CD4-positive, CD25-positive, alpha-beta regulatory T cell (primary cell): ENCODE measurements around the gene TACR1. TPM values are rescaled to one million over a fixed set of nuclear protein-coding genes. Genes with fewer than 3 reads are reported as not detected.
"Not testable (repeated sequence)": the region's sequence is repeated elsewhere in the genome, so short reads cannot be mapped to it uniquely, and the experiment has no call there.

Source experiments
- ATAC-seq, 2 donors: fragments of 150-1000 bp; cut with Tn5 transposase; one replicate each; pipeline ENCODE4 v1.10.0; 2021; ENCODE audit warnings: low read depth in 2 of 2, moderate number of reproducible peaks in 2 of 2, moderate library complexity in 1 of 2
- DNase-seq, 3 donors: peaks; one replicate each; pipeline versions ENCODE4 v3.0.0 to v3.0.0-alpha.2; 2012 to 2022; ENCODE audit warnings: mixed read lengths in 1 of 3
- H3K27ac ChIP-seq: one replicate; pipeline ENCODE4 v1.7.0; 2013; ENCODE audit warnings: mild to moderate bottlenecking, low read length; ENCODE audit not compliant: insufficient read depth, poor library complexity, severe bottlenecking
- H3K27me3 ChIP-seq: one replicate; pipeline ENCODE4 v1.7.0; 2013; ENCODE audit warnings: low read length; ENCODE audit not compliant: control insufficient read depth, insufficient read depth
- H3K36me3 ChIP-seq: one replicate; pipeline ENCODE4 v1.7.0; 2013; ENCODE audit warnings: mild to moderate bottlenecking, low read length, moderate library complexity; ENCODE audit not compliant: control insufficient read depth, insufficient read depth
- H3K4me1 ChIP-seq: 2 replicates; pipeline ENCODE4 v1.7.0; 2013; ENCODE audit warnings: mild to moderate bottlenecking, low read length; ENCODE audit not compliant: insufficient read depth, control insufficient read depth, poor library complexity, severe bottlenecking
- H3K4me3 ChIP-seq: one replicate; pipeline ENCODE4 v1.7.0; 2013; ENCODE audit warnings: low read depth, mild to moderate bottlenecking, low read length, moderate library complexity
- H3K9me3 ChIP-seq, 2 experiments: 1 replicate in 1 of 2; 2 replicates in 1 of 2; pipeline ENCODE4 v1.7.0; 2013; ENCODE audit warnings: low read length in 2 of 2, mild to moderate bottlenecking in 1 of 2, moderate library complexity in 1 of 2; ENCODE audit not compliant: control insufficient read depth in 2 of 2
- H3K27ac Mint-ChIP-seq, 3 donors: one replicate each; pipeline ENCODE4 v1.8.0; 2020 to 2022; ENCODE audit warnings: mild to moderate bottlenecking in 3 of 3, mixed read lengths in 3 of 3, moderate library complexity in 2 of 3
- H3K27me3 Mint-ChIP-seq: one replicate; pipeline ENCODE4 v1.8.0; 2022; ENCODE audit warnings: mild to moderate bottlenecking, mixed read lengths
- H3K36me3 Mint-ChIP-seq: one replicate; pipeline ENCODE4 v1.8.0; 2020; ENCODE audit warnings: mixed read lengths
- H3K4me1 Mint-ChIP-seq, 4 donors: one replicate each; pipeline ENCODE4 v1.8.0; 2020 to 2022; ENCODE audit warnings: mixed read lengths in 4 of 4, mild to moderate bottlenecking in 1 of 4
- H3K4me3 Mint-ChIP-seq, 4 donors: one replicate each; pipeline ENCODE4 v1.8.0; 2020 to 2022; ENCODE audit warnings: mild to moderate bottlenecking in 4 of 4, mixed read lengths in 4 of 4, moderate library complexity in 3 of 4
- H3K9me3 Mint-ChIP-seq, 7 donors: one replicate each; pipeline ENCODE4 v1.8.0; 2020 to 2022; ENCODE audit warnings: mixed read lengths in 7 of 7, mild to moderate bottlenecking in 3 of 7, moderate library complexity in 2 of 7
- polyA plus RNA-seq, 4 donors: library from polyadenylated mRNA; unstranded; fragments of 300-500 nt; fragmentation: Illumina TruSeq; gene quantifications; one replicate each; pipeline ENCODE4 v1.2.3, GENCODE V29; 2021
- total RNA-seq: library from RNA; stranded (reverse); gene quantifications from one replicate; pipeline ENCODE4 v1.2.3, GENCODE V29; 2022

Gene TACR1
- total and polyA plus RNA-seq, 5 donors from 2014 or later = 0.09 TPM; not detected in 4

DNA sequence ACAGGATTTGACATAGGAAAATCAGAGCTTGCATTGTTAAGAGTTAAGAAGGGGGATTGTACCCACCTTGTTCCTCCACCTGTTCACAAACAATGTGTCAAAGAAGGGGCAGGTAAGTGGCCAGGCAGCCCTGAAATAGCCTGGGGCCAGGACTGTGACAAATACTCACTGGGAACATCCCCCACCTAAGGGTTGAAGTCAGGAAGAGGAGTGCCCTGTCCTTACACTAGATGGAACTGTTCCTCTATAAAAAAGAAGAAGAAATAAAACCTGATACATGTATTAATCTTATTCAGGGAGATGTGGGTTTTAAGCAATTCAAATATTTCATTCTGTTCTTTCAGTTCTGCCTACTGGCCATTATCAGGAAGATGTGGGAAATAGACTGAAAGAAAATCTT is 41.9 kb downstream of the TACR1 start:
- H3K4me1 ChIP-seq = no peaks in the 10 kb centered on the region
- no peaks in the 10 kb centered on the region for H3K9me3 Mint-ChIP-seq
- H3K36me3 Mint-ChIP-seq = no peaks in the 10 kb centered on the region
- H3K36me3 ChIP-seq = no peaks in the 10 kb centered on the region
- no peak for DNase-seq
- no peak overlapping the region for H3K27ac Mint-ChIP-seq
- H3K27me3 ChIP-seq = peaks cover 3% of the 10 kb centered on the region
- ATAC-seq = no peak
- H3K9me3 ChIP-seq = no peaks in the 10 kb centered on the region
- H3K4me1 Mint-ChIP-seq = no peaks in the 10 kb centered on the region
- no peaks in the 10 kb centered on the region for H3K27me3 Mint-ChIP-seq
- H3K27ac ChIP-seq = no peak overlapping the region
- H3K4me3 ChIP-seq = no peak overlapping the region
- no peak overlapping the region for H3K4me3 Mint-ChIP-seq

DNA sequence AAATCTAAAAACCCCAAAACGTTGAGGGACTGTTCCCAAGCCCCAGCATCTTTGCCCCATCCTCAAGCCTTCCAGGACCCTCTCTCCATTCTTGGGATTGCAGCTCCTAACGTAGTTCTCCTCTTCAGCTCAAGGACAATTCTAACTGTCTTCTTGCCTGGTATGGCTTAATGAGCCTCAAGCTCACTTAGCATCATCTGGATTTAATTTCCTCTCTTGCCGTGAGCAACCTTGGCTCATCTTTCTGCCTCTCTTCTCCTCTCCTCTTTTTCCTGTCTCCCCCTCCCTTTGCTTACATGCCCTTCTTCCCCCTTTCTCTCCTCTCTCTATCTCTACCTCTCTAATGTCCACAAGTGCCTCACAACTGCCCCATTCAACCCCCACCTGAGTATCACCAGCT is 44.2 kb downstream of the TACR1 start:
- DNase-seq (no peak), ATAC-seq (no peak)
- H3K9me3 ChIP-seq = no peaks in the 10 kb centered on the region
- no peak overlapping the region for H3K27ac ChIP-seq
- H3K36me3 ChIP-seq = no peaks in the 10 kb centered on the region
- no peaks in the 10 kb centered on the region for H3K36me3 Mint-ChIP-seq
- H3K9me3 Mint-ChIP-seq = peaks cover 0 to 5% (median 0%) of the 10 kb centered on the region in 7 donors
- no peak overlapping the region for H3K27ac Mint-ChIP-seq
- no peaks in the 10 kb centered on the region for H3K4me1 Mint-ChIP-seq
- H3K4me3 ChIP-seq = no peak overlapping the region
- H3K4me3 Mint-ChIP-seq = no peak overlapping the region
- no peaks in the 10 kb centered on the region for H3K4me1 ChIP-seq
- no peaks in the 10 kb centered on the region for H3K27me3 Mint-ChIP-seq
- peaks cover 3% of the 10 kb centered on the region for H3K27me3 ChIP-seq

DNA sequence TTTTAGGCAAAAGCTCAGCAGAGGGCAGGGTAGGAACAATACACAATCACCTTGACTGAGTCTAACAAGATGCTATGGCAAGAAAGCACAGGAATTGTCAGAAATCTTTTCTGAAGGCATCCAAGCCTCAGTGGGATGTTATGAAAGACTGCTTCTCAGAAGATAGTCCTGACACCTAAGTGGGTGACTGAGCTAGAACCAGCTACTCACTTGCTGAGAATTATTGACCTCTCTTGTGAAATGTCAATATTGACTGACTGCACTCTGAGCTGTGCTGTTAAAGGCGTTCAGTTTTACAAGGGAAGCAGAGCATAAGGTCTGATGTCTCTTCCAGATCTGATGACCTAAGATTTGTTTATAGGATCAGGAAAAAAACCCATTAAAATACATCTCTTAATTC is 46.1 kb downstream of the TACR1 start:
- no peaks in the 10 kb centered on the region for H3K36me3 Mint-ChIP-seq
- DNase-seq (no peak), ATAC-seq (no peak)
- peaks cover 2% of the 10 kb centered on the region for H3K27me3 ChIP-seq
- no peaks in the 10 kb centered on the region for H3K4me1 Mint-ChIP-seq
- no peaks in the 10 kb centered on the region for H3K4me1 ChIP-seq
- no peak overlapping the region for H3K4me3 ChIP-seq
- H3K9me3 ChIP-seq = no peaks in the 10 kb centered on the region
- H3K27ac Mint-ChIP-seq = no peak overlapping the region
- H3K36me3 ChIP-seq = no peaks in the 10 kb centered on the region
- peaks cover 0 to 5% (median 0%) of the 10 kb centered on the region in 7 donors for H3K9me3 Mint-ChIP-seq
- H3K27me3 Mint-ChIP-seq = no peaks in the 10 kb centered on the region
- H3K27ac ChIP-seq = no peak overlapping the region
- H3K4me3 Mint-ChIP-seq = no peak overlapping the region

DNA sequence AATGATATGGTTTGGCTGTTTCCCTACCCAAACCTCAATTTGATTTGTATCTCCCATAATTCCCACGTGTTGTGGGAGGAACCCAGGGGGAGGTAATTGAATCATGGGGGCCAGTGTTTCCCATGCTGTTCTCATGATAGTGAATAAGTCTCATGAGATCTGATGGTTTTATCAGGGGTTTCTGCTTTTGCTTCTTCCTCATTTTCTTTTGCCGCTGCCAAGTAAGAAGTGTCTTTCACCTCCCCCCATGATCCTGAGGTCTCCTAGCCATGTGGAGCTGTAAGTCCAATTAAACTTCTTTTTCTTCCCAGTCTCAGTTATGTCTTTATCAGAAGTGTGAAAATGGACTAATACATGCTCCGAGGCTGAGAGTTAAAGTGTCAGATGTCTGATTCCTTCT is 47.1 kb downstream of the TACR1 start:
- H3K9me3 Mint-ChIP-seq, H3K27me3 ChIP-seq, DNase-seq: not testable (repeated sequence)

DNA sequence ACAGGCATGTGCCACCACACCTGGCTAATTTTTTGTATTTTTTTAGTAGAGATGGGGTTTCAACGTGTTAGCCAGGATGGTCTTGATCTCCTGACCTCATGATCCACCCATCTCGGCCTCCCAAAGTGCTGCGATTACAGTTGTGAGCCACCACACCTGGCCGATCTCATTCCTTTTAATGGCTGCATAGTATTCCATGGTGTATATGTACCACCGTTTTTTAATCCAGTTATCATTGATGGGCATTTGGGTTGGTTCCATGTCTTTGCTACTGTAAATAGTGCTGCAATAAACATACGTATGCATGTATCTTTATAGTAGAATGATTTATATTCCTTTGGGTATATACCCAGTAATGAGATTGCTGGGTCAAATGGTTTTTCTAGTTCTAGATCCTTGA is 51.4 kb downstream of the TACR1 start:
- not testable (repeated sequence) for H3K36me3 Mint-ChIP-seq, H3K27me3 Mint-ChIP-seq, H3K27ac ChIP-seq, H3K9me3 ChIP-seq, H3K4me1 ChIP-seq, H3K4me3 ChIP-seq, H3K4me1 Mint-ChIP-seq, H3K9me3 Mint-ChIP-seq, DNase-seq, H3K27me3 ChIP-seq, ATAC-seq, H3K4me3 Mint-ChIP-seq, H3K36me3 ChIP-seq, H3K27ac Mint-ChIP-seq

More for the DNA sequence above, 47.1 kb downstream of the TACR1 start:
- H3K27ac ChIP-seq, ATAC-seq, H3K4me1 ChIP-seq, H3K4me3 Mint-ChIP-seq, H3K4me3 ChIP-seq, H3K27ac Mint-ChIP-seq, H3K36me3 Mint-ChIP-seq, H3K36me3 ChIP-seq, H3K27me3 Mint-ChIP-seq, H3K4me1 Mint-ChIP-seq, H3K9me3 ChIP-seq: not testable (repeated sequence)

DNA sequence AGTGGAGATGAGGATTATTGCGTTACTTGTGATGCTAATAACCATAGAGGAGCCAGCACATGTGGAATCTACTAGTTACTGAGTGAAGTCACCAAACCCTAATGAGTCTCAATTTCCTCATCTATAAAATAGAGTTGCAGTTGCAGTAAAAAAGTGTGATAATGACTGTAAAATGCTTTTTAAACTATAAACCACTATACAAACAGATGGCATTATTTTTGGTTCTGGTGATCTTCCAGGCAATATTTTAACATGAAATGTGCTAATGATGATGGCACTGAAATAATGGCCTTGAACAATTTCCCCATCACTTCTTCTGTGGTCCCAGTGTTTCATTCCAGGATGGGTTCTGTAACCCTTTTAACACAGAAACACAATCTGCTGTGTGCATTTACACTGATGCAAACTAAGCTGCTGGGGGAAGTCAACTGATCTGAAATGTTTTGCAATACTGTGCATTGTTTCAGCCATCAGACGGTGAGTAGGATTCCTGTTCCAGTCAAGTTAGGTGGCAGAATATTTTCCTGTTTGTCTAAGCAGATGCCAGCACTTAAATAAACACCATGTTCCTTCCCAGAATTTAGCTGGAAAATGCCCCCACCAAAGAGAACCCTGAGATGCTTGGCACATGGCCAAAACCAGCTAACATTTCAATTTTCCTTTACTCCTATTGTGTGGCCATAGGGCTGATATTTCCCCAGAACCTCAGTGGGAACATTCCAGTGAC is 52.6 kb downstream of the TACR1 start:
- no peak overlapping the region for H3K4me3 Mint-ChIP-seq
- ATAC-seq = no peak
- DNase-seq = no peak
- H3K36me3 Mint-ChIP-seq = no peaks in the 10 kb centered on the region
- Histone ChIP-seq H3K9me3 (no peaks in the 10 kb centered on the region), H3K4me1 (no peaks in the 10 kb centered on the region), H3K27ac (no peak overlapping the region), H3K27me3 (no peaks in the 10 kb centered on the region), H3K4me3 (no peak overlapping the region), H3K36me3 (no peaks in the 10 kb centered on the region)
- no peaks in the 10 kb centered on the region for H3K4me1 Mint-ChIP-seq
- peaks cover 0 to 5% (median 0%) of the 10 kb centered on the region in 7 donors for H3K9me3 Mint-ChIP-seq
- no peak overlapping the region for H3K27ac Mint-ChIP-seq
- H3K27me3 Mint-ChIP-seq = peaks cover 10% of the 10 kb centered on the region

DNA sequence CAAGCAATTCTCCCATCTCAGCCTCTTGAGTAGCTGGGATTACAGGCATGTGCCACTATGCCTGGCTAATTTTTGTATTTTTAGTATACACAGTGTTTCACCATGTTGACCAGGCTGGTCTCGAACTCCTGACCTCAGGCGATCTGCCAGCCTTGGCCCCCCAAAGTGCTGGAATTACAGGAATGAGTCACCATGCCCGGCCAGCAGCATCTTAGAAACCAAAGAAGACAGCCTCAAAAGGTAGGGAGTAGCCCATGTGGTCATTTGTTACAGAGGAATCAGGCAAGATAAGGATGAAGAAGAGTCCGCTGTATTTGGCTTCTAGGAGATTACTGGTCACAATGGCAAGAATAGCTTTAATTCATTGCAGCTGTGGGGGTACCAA is 53.1 kb downstream of the TACR1 start:
- H3K27me3 Mint-ChIP-seq, H3K9me3 Mint-ChIP-seq, H3K27ac Mint-ChIP-seq, DNase-seq, H3K4me3 ChIP-seq, H3K4me1 Mint-ChIP-seq, H3K4me3 Mint-ChIP-seq, H3K36me3 Mint-ChIP-seq, ATAC-seq, H3K9me3 ChIP-seq, H3K27ac ChIP-seq, H3K36me3 ChIP-seq, H3K4me1 ChIP-seq, H3K27me3 ChIP-seq: not testable (repeated sequence)

DNA sequence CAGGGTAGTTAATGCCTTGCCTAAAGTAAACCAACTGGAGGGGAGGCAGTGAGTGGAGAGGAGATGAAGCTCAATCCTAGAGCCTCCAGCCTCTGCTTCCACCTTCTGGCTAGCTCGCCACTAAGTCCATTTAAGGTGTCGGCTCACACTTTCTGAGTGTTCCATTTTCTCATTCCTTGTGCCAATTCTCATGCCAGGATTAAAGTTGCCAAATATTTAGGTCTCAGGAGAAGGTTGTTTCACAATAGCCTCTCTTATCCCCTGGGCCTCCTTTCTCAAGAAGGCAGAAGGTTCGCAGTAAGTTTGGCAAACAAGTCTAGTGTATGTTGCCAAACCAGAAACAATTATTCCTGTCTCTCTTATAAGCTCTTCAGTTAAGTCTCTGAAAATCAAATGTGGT is 57.2 kb downstream of the TACR1 start:
- Histone ChIP-seq H3K27me3 (no peaks in the 10 kb centered on the region), H3K27ac (no peak overlapping the region), H3K9me3 (no peaks in the 10 kb centered on the region), H3K36me3 (no peaks in the 10 kb centered on the region), H3K4me3 (no peak overlapping the region), H3K4me1 (no peaks in the 10 kb centered on the region)
- DNase-seq (no peak), ATAC-seq (no peak)
- Mint-ChIP-seq H3K9me3 (peaks cover 0 to 2% (median 0%) of the 10 kb centered on the region in 7 donors), H3K27me3 (peaks cover 10% of the 10 kb centered on the region), H3K4me3 (no peak overlapping the region), H3K36me3 (no peaks in the 10 kb centered on the region), H3K4me1 (no peaks in the 10 kb centered on the region), H3K27ac (no peak overlapping the region)
